HG03378 (cell line): Measurements from ENCODE around the gene SHC1.

Source experiments
- ATAC-seq: cut with Tn5 transposase; IDR thresholded peaks from one replicate; pipeline ENCODE4 v1.9.1; 2021; ENCODE audit warnings: mild to moderate bottlenecking, moderate library complexity; ENCODE audit not compliant: unreplicated experiment

Gene SHC1, protein sequence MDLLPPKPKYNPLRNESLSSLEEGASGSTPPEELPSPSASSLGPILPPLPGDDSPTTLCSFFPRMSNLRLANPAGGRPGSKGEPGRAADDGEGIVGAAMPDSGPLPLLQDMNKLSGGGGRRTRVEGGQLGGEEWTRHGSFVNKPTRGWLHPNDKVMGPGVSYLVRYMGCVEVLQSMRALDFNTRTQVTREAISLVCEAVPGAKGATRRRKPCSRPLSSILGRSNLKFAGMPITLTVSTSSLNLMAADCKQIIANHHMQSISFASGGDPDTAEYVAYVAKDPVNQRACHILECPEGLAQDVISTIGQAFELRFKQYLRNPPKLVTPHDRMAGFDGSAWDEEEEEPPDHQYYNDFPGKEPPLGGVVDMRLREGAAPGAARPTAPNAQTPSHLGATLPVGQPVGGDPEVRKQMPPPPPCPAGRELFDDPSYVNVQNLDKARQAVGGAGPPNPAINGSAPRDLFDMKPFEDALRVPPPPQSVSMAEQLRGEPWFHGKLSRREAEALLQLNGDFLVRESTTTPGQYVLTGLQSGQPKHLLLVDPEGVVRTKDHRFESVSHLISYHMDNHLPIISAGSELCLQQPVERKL

DNA sequence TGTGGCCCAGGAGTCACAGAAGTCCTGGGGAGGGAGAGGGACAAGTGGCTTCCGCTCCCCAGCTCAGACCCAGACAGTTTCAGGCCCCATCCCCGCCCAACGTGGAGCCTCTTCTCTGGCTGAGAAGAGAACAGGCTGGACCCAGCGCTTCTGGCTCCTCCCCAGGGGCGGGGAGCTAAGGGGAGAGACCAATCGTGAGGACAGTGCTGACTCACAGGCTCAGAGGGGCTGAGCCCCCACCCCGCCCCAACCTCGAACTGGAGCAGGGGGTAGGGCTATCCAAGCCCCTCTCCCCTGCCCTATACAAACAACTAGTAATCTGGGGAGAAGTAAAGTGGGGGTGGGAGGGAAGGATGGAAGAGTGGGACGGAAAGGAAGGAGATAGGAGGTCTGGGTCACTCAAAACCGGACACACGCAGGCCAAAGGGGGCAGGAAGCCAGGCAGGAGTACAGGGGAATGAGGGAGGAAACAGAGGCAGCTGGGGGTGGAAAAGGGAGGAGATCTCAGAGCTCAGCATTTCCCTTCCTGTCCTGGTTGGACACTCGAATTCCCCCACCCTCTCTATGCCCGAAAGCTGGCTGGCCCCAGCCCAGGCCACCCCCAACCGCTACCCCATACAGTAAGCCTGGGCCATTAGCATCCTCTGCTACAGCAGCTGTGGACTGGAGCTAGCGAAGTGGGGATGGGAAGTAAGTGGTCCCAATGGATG, at the start of gene SHC1:
Gene SHC1 (minus strand): TSS at position 117 of the 710 bp plus-strand sequence. CDS start 221 bp downstream, outside the sequence.
- ATAC-seq = no peak

DNA sequence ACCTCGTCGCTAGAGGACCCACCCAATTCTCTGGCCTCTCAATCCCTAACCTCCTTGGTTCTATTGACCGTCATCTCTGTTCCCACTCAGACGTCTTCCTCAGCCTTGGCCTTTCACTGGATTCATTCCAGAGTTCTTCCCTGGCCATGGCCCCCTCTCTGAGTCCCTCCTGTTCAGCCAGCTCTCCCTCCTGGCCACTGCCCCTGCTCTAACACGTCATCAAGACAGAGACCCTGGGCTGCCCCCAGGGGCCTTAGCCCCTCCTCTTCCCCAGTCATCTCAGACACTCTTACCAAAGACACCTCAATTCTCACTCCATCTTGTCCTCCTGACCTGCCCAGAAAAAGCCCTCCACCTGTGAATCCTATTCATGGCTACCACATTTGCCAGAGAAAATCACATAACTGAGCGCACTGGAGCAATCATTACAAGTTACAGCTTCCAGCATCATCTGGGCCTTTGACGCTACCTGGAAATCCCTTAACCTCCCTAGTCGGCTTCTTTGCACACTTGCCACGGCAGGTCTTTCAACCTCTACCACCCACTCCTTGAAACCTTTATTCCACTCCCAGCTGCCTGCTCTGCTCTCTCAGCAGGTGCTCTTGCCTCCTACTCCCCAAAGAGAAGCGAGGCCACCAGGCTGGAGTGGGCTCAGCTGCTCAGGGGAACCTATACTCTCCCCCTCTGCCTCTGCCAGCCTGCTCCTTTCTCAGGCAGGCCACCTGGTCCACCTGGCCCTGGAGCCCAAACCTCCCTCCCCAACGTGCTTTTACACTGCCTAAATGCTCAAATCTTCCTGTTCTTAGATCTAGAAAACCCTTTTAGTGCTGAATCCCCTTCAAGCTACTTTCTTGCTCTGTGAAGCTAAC, 49.1 kb upstream of the SHC1 start:
- ATAC-seq = no peak

DNA sequence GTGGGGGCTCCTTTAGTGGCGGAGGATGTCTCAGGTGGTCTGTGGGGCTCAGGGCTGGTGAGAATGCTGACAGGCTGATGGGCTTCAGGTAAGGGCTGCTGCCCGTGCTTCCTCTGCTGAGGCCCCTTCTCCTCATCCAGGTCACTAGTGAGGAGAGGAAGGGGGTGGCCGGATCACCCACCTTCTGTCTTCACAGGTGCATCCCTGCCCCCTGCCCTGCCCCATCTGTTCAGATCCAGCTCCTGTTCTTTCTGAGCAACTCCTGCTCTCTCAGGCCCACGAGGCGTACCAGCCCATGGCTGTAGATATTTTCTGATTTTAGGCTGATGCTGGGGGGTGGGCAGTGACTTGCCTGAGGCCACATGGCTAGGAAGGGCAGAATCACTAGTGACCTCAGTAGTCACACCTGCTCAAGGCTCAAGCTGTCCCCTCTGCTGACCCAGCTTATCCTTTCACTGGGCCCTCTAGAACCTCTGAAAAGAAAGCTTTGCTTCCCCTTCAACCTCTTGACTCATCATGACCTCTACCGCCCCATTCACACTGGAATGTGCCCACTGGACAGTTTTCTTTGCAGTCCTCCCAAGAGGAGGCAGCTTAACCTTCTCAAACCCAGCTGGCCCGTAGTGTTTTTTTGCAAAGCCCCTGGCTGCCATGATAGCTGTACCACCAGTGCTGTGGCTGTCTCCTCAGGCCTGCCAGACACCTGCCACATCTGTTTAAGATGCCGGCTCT, 48.2 kb upstream of the SHC1 start:
- ATAC-seq = no peak

DNA sequence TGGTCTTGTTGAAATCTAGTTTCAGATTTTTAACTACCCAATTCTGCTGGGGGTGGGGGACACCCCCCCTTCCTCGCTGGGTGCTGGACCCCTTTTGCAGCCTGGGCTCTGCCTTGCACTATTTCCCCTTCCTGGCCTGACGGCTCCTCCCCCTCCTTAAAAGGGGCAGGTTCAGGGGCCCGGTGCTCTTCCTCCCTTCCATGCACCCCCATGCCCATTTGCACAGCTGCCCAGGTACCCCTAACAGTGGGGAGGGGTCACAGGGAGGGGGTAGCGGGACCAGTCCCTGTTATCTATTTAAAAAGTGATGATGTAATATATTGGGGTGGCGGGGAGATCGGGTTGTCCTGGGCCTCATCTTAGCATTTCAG, 47.4 kb upstream of the SHC1 start:
- no peak for ATAC-seq

DNA sequence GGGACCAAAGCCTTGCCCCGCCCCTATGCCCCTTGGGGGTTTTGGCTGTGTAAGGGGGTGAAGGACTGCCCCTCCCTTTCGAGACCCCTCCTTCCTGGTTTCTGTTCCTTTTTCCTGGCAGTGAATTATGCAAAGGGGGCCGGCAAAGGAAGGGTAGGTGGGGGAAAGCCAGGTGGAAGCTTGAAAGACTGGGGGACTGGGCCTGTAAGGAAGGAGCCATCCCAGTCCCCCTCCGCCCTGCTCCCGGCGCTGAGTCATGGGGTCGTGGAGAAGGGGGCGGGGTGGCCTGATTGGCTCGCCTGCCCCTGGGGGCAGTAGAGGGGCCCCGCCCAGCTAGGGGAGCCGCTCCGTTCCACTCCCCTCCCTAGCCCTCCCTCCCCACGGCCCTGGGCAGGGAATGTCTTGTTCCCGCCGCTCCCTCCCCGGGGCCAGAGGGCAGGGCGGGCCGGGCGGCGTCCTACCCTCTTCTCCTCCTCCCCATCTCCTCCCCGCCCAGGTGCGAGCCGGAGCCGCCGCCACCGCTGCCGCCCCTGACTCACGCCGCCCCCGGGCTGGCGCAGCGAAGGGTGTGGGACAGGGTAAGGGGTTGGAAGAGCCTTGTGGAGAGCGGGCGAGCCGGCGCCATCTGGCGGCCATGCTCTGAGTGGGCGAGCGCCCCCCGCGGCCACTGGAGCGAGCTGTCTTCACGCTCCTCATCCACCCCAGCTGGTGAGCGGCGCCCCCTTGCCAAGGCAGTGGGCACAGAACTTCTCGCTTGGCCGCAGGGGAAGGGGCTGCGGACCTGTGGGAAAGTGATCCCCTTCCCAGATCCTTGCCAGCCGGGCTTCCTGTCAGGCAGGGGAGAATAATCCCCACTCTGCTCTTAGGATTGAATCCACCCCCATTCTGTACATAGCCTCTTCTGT, 46.7 kb upstream of the SHC1 start:
- ATAC-seq = no peak

DNA sequence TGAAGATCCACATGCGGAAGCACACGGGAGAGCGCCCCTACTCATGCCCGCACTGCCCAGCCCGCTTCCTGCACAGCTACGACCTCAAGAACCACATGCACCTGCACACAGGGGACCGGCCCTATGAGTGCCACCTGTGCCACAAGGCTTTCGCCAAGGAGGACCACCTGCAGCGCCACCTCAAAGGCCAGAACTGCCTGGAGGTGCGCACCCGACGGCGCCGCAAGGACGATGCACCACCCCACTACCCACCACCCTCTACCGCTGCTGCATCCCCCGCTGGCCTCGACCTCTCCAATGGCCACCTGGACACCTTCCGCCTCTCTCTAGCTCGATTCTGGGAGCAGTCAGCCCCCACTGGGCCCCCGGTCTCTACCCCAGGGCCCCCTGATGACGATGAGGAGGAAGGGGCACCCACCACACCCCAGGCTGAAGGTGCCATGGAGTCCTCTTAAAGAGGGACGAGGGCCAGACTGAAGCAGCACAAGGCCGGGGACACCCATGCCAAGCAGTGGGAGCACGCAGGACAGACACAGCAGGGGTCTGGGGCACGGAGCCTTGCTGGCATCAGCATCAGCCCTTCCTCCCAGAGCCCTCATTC, 45.8 kb upstream of the SHC1 start:
- no peak for ATAC-seq

DNA sequence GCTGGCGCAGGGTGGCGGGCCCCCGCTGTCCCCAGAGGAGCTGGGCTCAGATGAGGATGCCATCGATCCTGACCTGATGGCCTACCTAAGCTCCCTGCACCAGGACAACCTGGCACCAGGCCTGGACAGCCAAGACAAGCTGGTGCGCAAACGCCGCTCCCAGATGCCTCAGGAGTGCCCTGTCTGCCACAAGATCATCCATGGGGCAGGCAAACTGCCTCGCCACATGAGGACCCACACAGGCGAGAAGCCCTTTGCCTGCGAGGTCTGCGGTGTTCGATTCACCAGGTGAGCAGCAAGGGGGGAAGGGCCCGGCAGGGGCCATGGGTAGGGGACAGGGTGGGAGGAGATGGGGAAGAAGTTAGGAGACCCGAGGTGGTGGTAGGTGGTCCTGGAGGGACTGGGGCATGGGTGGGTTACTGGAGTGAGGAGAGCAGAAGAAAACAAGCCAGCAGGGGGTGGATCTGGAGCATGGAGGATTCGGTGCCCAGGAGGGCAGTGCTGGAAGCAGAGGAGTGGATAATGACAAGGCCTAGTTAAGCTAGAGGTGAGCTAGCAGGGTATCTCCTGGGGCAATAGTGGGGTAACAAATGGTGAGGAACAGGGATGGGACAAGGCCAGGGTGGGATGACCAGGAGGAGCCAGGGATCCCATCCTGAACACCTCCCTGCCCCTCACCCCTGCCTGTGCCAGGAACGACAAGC, 45.1 kb upstream of the SHC1 start:
- no peak for ATAC-seq

DNA sequence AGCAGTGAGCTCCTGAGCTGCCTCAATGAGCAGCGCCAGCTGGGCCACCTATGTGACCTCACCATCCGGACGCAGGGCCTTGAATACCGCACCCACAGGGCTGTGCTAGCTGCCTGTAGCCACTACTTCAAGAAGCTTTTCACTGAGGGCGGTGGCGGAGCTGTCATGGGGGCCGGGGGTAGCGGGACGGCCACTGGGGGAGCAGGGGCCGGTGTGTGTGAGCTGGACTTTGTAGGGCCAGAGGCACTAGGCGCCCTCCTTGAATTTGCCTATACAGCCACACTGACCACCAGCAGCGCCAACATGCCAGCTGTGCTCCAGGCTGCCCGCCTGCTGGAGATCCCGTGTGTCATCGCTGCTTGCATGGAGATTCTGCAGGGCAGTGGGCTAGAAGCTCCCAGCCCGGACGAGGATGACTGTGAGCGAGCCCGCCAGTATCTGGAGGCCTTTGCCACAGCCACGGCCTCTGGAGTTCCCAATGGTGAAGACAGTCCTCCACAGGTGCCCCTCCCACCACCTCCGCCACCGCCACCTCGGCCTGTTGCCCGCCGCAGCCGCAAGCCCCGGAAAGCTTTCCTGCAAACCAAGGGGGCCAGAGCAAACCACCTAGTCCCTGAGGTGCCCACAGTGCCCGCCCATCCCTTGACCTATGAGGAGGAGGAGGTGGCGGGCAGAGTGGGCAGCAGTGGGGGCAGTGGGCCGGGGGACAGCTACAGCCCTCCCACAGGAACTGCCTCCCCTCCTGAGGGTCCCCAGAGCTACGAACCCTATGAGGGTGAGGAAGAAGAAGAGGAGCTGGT, 44.4 kb upstream of the SHC1 start:
- ATAC-seq = no peak

DNA sequence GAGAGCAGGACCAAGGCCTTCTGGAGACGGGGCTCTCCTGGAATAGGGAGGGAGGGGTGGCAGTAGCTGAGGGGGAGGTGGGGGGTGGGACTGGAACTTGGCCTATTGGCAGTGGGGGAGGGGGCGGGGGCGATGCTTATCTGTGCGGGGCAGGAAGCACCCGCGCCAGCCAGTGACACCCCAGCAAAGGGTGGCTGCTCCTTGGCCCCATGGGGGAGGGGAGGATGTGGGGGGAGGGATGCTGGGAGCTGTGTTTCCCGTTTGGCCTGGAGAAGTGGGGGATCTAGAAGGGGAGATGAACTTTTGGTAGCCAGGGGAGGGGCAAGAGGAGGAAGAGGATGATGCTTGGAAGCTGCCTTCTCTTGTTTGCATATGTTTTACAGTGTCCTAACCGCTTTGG, 43.1 kb upstream of the SHC1 start:
- ATAC-seq = no peak

DNA sequence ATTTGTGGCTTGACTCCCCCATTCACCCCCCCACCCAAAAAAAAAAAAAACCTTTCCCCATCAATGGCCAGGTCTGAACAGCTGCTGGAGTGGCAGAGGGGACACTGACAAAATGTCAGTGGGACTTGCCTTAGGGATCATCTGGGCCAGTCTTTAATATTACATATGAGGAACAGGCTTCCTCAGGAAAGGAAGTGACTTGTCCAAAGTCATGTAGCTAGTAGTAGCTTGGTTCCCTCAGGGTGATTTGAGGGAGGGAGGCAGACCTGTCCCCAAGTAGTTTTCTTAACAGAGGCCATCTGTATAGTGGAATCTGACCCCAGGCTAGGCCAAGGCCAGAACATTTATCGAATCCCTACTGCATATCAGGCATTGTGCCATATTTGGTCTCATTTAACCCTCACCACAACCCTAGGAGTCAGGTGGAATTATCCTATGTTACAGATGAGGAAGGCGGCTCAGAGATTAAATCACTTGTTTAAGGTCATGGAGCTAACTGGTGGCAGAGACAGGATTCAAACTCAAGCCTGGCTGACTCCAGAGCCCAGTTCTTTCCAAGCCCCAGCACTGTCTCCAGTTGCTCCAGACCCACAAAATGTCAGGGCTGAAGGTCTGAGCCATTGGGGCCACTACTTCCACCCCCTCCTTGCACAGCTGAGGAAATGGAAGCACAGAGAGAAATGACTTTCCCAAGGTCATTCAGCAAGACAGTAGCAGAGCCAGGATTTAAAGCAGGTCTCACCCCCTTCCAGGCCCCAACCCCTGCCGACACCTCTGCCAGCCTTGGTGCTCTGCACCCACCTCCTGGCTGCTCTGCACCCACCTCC, 42.4 kb upstream of the SHC1 start:
- ATAC-seq = no peak

DNA sequence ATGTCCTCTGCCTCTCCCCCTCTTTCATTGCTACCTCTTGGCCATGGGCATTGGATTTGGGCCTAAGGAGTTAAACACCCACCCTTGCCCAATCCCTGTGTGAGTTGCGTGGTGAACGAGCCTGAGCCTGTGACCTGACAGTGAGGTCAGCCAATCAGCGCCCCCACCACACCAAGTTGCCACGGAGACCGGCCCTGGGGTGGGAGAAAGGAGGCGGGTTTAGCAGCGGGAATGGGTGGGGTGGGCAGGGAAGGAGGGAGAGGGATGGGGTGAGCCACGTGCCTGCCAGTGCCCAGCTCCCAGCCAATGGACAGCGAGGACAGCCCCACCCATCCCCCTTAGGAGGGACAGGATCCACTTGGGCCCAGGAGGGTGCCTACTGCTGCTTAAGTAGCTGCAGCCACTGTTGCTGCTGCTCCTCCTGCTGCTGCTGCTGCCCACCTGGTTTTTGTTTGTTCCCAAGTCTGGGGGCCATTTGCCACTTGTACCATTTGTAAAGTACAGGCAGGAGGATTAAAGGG, 41.5 kb upstream of the SHC1 start:
- no peak for ATAC-seq

DNA sequence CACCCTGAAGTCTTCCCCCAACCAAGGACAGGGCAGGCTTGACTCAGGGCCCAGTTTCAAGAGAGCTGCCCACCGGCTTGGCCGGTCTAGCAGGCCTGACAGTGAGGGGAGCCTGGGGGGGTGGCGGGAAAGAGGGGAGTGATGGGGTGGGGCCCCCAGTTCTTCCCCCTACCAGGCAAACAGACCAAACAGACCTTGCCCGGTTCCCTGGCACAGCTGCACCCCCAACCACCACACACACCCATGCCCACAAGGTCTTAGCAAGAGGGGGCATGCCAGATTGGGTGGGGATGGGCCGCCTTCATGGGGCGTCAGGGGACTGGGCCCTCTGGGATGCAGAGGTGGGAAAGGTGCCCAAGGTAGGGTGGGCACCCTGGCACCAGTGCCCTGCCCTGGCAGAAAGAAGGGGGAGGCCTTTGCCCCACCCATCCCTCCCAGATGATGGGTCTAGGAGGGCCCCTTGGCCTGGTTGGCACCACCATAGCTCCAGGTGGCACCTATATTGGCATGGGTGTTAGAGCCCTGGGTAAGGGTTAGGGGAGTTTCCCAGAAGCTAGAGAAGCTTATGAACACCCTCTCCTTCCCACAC, 41.0 kb upstream of the SHC1 start:
- no peak for ATAC-seq

DNA sequence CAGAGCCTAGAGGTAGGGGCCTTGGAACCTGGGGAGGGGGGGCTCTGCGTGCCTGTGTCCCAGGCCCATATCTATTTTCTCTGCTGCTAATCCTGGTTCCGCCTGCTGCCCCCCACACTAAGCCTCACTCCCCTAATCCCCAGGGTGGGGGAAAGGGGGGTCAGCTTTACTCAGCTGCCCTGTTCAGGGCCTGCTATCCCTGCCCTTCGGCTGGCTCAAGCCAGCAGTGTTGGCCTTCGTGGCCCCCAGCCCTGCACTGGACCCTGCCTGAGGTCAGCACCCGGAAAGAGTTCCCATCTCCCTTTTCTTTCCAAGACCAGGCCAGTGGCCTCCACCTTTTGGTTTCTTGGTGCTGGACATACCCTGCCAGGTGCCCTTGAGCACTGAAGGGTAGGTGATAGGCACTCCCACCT, 40.5 kb upstream of the SHC1 start:
- no peak for ATAC-seq

DNA sequence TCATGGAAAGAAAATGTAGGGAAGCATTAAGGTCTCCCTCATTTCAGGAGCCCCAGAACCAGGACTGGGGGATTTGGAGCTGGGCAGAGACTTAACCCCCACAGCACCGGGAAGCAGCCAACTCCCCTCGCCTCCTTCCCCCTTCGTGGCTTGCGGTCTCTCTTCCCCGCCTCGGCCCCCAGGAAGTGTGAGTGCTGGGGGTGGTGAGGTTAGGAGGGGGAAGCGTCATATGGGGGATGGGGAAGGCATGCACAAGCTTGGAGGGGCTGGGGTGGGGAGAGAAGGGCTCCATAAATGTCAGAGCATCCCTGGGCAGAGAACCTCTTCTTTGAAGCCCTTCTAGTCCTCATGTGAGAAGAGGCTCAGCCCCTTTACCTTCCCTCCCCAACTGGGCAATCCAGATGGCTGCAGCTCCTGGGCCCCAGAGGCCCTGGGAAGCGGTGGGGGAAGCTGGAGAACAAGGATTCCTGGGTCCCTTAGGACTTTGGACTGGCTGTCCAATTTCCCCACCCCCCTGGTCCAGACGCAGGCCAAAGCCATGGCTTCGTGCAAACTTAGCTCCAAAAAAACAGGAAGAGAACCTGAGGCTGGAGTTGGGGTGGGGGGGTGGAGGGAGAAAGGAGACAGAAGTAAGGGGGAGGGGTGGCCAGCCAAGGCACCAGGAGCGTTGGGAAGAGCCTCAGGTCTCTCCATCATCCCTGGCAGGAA, 39.8 kb upstream of the SHC1 start:
- ATAC-seq = no peak

DNA sequence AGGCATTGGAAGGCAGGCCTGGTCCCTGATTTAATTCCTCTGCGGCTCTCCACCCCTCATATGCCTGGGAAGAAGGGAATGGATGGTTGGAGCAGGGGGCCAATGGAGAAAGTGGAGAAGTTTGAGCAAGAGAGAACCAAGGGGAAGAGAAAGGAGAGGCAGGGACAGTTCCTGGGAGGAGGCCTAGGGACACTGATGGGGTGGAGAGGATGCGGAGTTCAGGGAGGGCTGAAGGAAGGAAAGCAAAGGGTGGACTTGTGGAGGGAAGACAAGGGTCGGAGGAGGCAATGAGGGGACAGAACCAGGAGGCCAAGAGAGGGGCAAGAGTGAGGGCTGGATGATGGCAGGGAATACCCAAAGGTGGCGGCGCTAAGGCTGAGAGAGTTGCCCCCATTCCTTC, 39.2 kb upstream of the SHC1 start:
- ATAC-seq = no peak
